CD4-positive, alpha-beta T cell treated with Interleukin-2 at 100 ng/mL for 4 hours (primary cell): ENCODE measurements around the gene C20orf202.
"Not testable (repeated sequence)": the region's sequence is repeated elsewhere in the genome, so short reads cannot be mapped to it uniquely, and the experiment has no call there.

Source experiments
- DNase-seq: peaks from one replicate; pipeline ENCODE4 v3.0.0-alpha.2; 2020; ENCODE audit warnings: low spot score

C20orf202 gene

GRCh38 chr20:1247689-1248088, 44.4 kb downstream of the C20orf202 start:
- no peak for DNase-seq

DNA sequence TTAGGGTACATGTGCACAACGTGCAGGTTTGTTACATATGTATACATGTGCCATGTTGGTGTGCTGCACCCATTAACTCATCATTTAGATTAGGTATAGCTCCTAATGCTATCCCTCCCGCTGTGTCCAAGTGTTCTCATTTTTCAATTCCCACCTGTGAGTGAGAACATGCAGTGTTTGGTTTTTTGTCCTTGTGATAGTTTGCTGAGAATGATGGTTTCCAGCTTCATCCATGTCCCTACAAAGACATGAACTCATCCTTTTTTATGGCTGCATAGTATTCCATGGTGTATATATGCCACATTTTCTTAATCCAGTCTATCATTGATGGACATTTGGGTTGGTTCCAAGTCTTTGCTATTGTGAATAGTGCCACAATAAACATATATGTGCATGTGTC, 47.0 kb downstream of the C20orf202 start:
- not testable (repeated sequence) for DNase-seq

DNA sequence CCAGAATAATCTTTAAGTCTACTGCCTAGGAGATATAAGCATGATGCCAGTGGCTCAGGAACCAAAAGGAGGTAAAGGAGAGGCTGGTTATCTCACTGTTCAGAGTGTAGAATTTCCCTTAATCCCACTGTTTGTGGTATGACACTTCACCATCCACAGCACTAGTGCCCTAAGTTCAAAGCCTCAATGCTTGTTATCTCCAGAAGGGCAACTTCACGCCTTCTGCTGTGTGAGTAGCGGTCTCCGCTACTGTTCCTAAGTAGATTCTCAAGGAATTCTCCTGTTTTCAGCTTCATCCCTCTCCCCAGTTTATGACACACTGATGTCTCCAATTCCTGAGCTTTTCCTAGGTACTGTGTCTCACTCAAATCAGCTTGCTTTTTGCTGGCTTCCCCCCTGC, 49.2 kb downstream of the C20orf202 start:
- DNase-seq = no peak

- no peak for DNase-seq
Observed at GRCh38 chr20:1254254-1254653, 51.0 kb downstream of the C20orf202 start.

DNA sequence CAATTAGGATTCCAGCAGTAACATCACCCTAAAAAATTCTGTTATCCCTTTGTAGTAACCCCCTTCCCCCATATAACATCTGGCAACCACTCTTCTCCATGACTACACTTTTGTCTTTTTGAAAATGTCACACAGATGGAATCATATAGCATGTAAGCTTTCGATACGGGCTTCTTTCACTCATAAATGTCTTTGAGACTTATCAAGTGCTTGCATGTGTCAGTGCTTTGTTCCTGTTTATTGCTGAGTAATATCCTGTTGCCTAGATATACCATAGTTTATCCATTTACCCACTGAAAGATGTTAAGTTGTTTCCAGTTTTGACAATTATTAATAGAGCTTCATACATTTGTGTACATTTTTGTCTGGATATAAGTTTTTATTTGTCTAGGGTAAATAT, 52.4 kb downstream of the C20orf202 start:
- no peak for DNase-seq
